ENCODE data around the gene TRMT1L. TPM values are rescaled to one million over a fixed set of nuclear protein-coding genes. Genes with fewer than 3 reads are reported as not detected.

TRMT1L gene
- total and polyA plus RNA-seq, 2 of the 8 experiments (the other 6 are each of a cell fraction or from before 2014, with no cell fraction given): 13.8 to 22.3 TPM

GRCh38 chr1:185096531-185096930 is 60.2 kb downstream of the TRMT1L start (continued):
- TF ChIP-seq CHD7 (IDR thresholded peaks at IDR 0.05; ENCODE audit: insufficient replicate concordance, low read length): no peak
- TF ChIP-seq KDM5A (IDR thresholded peaks at IDR 0.05; ENCODE audit: low read length): no peak
- no peak for TF ChIP-seq ASH2L (IDR thresholded peaks at IDR 0.05; ENCODE audit: low read length)

Measured in H1 (cell line).